Mucosa of stomach (tissue), 1 donor: ENCODE data around the gene RETREG1.
"Not testable (repeated sequence)": the region's sequence is repeated elsewhere in the genome, so short reads cannot be mapped to it uniquely, and the experiment has no call there.

ENCODE experiments used
- H3K27me3 ChIP-seq: one replicate; pipeline ENCODE4 v1.7.0; 2013; ENCODE audit warnings: mild to moderate bottlenecking, low read length; ENCODE audit not compliant: control insufficient read depth, insufficient read depth
- H3K36me3 ChIP-seq: one replicate; pipeline ENCODE4 v1.7.0; 2013; ENCODE audit warnings: low read length; ENCODE audit not compliant: control insufficient read depth, insufficient read depth
- H3K4me1 ChIP-seq: one replicate; pipeline ENCODE4 v1.7.0; 2013; ENCODE audit warnings: mild to moderate bottlenecking, low read length; ENCODE audit not compliant: control insufficient read depth, insufficient read depth
- H3K4me3 ChIP-seq: one replicate; pipeline ENCODE4 v1.7.0; 2013; ENCODE audit warnings: low read length
- H3K9ac ChIP-seq: one replicate; pipeline ENCODE4 v1.7.0; 2013; ENCODE audit warnings: mild to moderate bottlenecking, low read length, moderate library complexity
- H3K9me3 ChIP-seq: one replicate; pipeline ENCODE4 v1.7.0; 2013; ENCODE audit warnings: mild to moderate bottlenecking, low read length, moderate library complexity; ENCODE audit not compliant: control insufficient read depth
- donor health status: Pancreatic carcinoma.

Gene RETREG1

GRCh38 chr5:16610896-16611295, 5.9 kb downstream of the RETREG1 start:
- not testable (repeated sequence) for H3K4me3 ChIP-seq, H3K27me3 ChIP-seq, H3K36me3 ChIP-seq, H3K9ac ChIP-seq, H3K4me1 ChIP-seq, H3K9me3 ChIP-seq

- Histone ChIP-seq H3K27me3 (no peaks in the 10 kb centered on the region), H3K36me3 (no peaks in the 10 kb centered on the region), H3K4me3 (no peak overlapping the region), H3K4me1 (no peaks in the 10 kb centered on the region), H3K9me3 (no peaks in the 10 kb centered on the region), H3K9ac (no peak overlapping the region)
These were observed 7.4 kb downstream of the RETREG1 start for GRCh38 chr5:16609412-16609811.

GRCh38 chr5:16606628-16607027, 10.2 kb downstream of the RETREG1 start:
- H3K9ac ChIP-seq, result no peak overlapping the region
- no peaks in the 10 kb centered on the region for H3K36me3 ChIP-seq
- no peaks in the 10 kb centered on the region for H3K9me3 ChIP-seq
- no peak overlapping the region for H3K4me3 ChIP-seq
- H3K27me3 ChIP-seq, result no peaks in the 10 kb centered on the region
- H3K4me1 ChIP-seq, result no peaks in the 10 kb centered on the region

GRCh38 chr5:16603701-16604100, 13.1 kb downstream of the RETREG1 start:
- H3K27me3 ChIP-seq, result no peaks in the 10 kb centered on the region
- no peaks in the 10 kb centered on the region for H3K9me3 ChIP-seq
- H3K4me3 ChIP-seq, result no peak overlapping the region
- H3K4me1 ChIP-seq, result no peaks in the 10 kb centered on the region
- H3K36me3 ChIP-seq, result no peaks in the 10 kb centered on the region
- H3K9ac ChIP-seq, result no peak overlapping the region

- no peaks in the 10 kb centered on the region for H3K4me1 ChIP-seq
- H3K36me3 ChIP-seq, result no peaks in the 10 kb centered on the region
- no peak overlapping the region for H3K9ac ChIP-seq
- no peaks in the 10 kb centered on the region for H3K9me3 ChIP-seq
- no peaks in the 10 kb centered on the region for H3K27me3 ChIP-seq
- no peak overlapping the region for H3K4me3 ChIP-seq
These were observed 13.5 kb downstream of the RETREG1 start for GRCh38 chr5:16603295-16603694.

- H3K4me3 ChIP-seq, result no peak overlapping the region
- H3K27me3 ChIP-seq, result no peaks in the 10 kb centered on the region
- no peaks in the 10 kb centered on the region for H3K4me1 ChIP-seq
- no peaks in the 10 kb centered on the region for H3K36me3 ChIP-seq
- H3K9ac ChIP-seq, result no peak overlapping the region
- no peaks in the 10 kb centered on the region for H3K9me3 ChIP-seq
These were observed 14.6 kb downstream of the RETREG1 start for GRCh38 chr5:16602182-16602581.

- no peak overlapping the region for H3K9ac ChIP-seq
- H3K9me3 ChIP-seq, result no peaks in the 10 kb centered on the region
- no peaks in the 10 kb centered on the region for H3K27me3 ChIP-seq
- no peak overlapping the region for H3K4me3 ChIP-seq
- no peaks in the 10 kb centered on the region for H3K36me3 ChIP-seq
- H3K4me1 ChIP-seq, result no peaks in the 10 kb centered on the region
These were observed 15.9 kb downstream of the RETREG1 start for GRCh38 chr5:16600946-16601345.

GRCh38 chr5:16600397-16600796, 16.4 kb downstream of the RETREG1 start:
- no peak overlapping the region for H3K4me3 ChIP-seq
- H3K36me3 ChIP-seq, result no peaks in the 10 kb centered on the region
- no peaks in the 10 kb centered on the region for H3K4me1 ChIP-seq
- H3K9ac ChIP-seq, result no peak overlapping the region
- H3K9me3 ChIP-seq, result no peaks in the 10 kb centered on the region
- H3K27me3 ChIP-seq, result no peaks in the 10 kb centered on the region

- Histone ChIP-seq H3K4me3 (no peak overlapping the region), H3K27me3 (no peaks in the 10 kb centered on the region), H3K4me1 (no peaks in the 10 kb centered on the region), H3K9ac (no peak overlapping the region), H3K9me3 (no peaks in the 10 kb centered on the region), H3K36me3 (no peaks in the 10 kb centered on the region)
These were observed 18.7 kb downstream of the RETREG1 start for GRCh38 chr5:16597946-16598694.

- no peak overlapping the region for H3K9ac ChIP-seq
- H3K4me3 ChIP-seq, result no peak overlapping the region
- no peaks in the 10 kb centered on the region for H3K27me3 ChIP-seq
- H3K9me3 ChIP-seq, result no peaks in the 10 kb centered on the region
- no peaks in the 10 kb centered on the region for H3K36me3 ChIP-seq
- no peaks in the 10 kb centered on the region for H3K4me1 ChIP-seq
These were observed 20.2 kb downstream of the RETREG1 start for GRCh38 chr5:16596581-16596940.

GRCh38 chr5:16595881-16596580, 20.8 kb downstream of the RETREG1 start:
- Histone ChIP-seq H3K4me1 (no peaks in the 10 kb centered on the region), H3K9ac (no peak overlapping the region), H3K9me3 (no peaks in the 10 kb centered on the region), H3K36me3 (no peaks in the 10 kb centered on the region), H3K4me3 (no peak overlapping the region), H3K27me3 (no peaks in the 10 kb centered on the region)

GRCh38 chr5:16593628-16594027, 23.2 kb downstream of the RETREG1 start:
- Histone ChIP-seq H3K36me3 (no peaks in the 10 kb centered on the region), H3K9me3 (no peaks in the 10 kb centered on the region), H3K9ac (no peak overlapping the region), H3K4me1 (no peaks in the 10 kb centered on the region), H3K27me3 (no peaks in the 10 kb centered on the region), H3K4me3 (no peak overlapping the region)
